Stimulated activated CD4-positive, alpha-beta T cell treated with anti-CD3 and anti-CD28 coated beads, Interleukin-1b, Interleukin-23, amount 100 ng/mL, for 24 hours (primary cell): ENCODE measurements around the gene CYSLTR2.
A peak's percentile ranks its signal among the peaks of the same experiment; 100 is the strongest.

Source experiments
- DNase-seq, 4 experiments: peaks; one replicate each; pipeline ENCODE4 v3.0.0-alpha.2; 2020; ENCODE audit warnings: low read depth in 4 of 4, low spot score in 1 of 4

CYSLTR2 gene

DNA sequence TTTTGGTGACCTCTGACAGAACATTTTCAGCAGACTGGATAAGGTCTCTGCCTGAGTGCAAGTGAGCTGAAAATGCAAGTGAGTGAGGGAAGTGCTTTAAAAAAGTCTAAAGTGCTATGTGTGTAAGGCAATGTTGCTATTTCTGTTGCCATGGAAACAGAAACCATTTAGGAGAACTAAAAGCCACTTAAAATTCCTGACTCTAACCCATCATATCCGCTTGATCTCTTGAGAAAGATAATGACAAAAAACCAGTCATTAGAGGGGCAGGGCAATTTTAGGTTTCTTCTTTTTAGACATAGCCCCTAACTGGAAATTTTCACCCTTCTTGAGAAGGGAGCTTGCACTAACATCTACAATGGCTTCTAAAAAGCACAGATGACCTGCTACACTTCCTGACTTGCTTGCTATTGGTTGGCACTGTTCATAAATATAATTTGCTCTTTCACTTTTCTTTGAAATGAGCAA lies at the start of gene CYSLTR2:
Gene CYSLTR2, plus strand, starts transcription at position 458 of the 468 bp plus-strand sequence. CDS start 52,889 bp downstream, outside the sequence.
- DNase-seq = peak in 1 of 4 experiments; percentile 2

DNA sequence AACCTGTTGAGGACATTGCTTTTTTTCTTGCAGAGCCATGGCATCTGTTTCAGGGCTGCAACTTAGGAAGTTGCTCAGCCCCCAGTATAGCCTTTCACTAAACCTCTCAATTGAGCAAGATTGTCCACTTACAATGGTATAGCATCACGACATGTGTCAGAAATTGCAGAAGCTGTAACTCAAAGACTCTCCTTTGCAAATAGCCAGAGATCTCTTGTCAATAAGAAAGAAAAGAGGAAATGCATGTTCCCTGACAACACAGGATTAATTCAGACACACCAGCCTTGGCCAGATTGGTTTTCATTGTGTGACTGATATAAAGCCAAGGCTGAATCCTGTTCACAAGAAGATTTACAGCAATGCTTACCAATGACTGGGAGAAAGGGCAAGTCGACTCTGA lies 38.7 kb upstream of the CYSLTR2 start:
- no peak for DNase-seq

GRCh38 chr13:48618937-48619336 lies 34.8 kb upstream of the CYSLTR2 start:
- no peak for DNase-seq

- no peak for DNase-seq
Measured at GRCh38 chr13:48621056-48621455, 32.7 kb upstream of the CYSLTR2 start.

DNA sequence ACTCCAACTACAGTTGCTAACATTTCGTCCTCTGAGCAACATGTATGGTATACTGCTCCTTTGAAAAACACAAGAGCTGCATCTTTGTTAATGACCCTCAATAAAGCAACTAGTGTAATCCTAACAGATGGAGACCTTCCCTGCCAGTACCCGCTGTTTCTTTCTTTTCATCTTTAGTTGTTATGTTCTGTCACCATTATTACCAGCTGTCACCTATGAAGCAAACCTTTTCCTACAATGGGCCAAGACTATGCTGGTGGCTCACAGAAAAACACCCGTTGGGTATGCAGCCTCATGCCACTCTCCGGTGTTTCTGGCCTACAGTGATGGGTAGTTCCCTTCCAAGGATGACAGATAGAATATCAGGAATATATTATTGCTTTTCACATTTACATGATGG lies 29.7 kb upstream of the CYSLTR2 start:
- no peak for DNase-seq

DNA sequence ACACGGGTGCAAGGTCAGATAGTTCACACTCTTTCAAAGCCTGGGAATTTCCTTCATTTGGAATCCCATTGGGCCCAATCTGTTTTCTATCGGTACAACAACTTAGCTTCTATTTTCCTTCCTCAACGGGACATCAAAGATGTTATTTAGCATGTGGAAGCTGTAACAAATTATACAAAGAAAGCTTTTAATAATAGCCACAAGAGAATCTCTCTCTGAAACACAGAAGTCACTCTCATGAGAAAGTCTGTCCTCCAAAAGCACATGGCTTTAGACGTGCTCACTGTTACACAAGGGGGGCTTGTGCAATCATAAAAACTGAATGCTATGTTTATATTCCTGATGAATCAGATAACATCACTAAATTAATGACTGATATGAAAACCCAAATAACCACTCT lies 28.9 kb upstream of the CYSLTR2 start:
- no peak for DNase-seq

- DNase-seq = no peak
Measured at GRCh38 chr13:48625413-48626076, 28.2 kb upstream of the CYSLTR2 start.

GRCh38 chr13:48626077-48626449 lies 27.7 kb upstream of the CYSLTR2 start:
- DNase-seq = no peak

GRCh38 chr13:48626726-48627451 lies 26.8 kb upstream of the CYSLTR2 start:
- no peak for DNase-seq

DNA sequence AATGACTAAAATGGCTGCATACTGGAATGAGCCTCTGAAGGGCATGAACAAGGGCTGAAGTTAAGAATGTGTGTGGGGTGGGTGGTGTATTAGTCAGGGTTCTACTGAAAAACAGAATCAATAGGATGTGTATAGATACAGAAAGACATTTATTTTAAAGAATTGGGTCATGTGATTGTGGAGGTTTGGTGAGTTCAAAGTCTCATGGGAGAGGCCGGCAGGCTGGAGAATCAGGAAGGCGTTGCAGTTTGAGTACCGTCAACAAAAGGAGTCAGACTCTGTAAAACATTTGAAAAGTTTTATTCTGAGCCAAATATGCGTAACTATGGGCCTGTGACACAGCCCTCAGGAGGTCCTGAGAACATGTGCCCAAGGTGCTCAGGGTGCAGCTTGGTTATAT lies 24.5 kb upstream of the CYSLTR2 start:
- no peak for DNase-seq

DNA sequence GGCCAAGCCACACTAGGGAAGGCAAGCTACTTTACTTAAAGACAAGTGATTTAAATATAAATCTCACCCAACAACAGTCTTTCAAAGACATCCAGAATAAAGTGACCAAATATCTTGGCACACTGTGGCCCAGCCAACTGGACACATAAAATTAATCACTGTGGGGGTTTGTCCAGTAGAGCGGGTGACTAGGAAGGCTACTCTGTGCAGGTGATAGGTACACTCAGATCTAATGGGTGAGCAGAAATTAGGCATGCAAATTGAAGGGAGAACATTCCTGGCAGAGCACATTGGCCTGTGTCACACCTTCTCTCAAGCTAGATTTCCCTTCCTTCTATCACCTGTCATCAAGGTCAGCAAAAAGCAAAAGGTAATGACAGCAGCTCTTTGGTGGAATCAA lies 23.4 kb upstream of the CYSLTR2 start:
- no peak for DNase-seq

GRCh38 chr13:48630773-48631172 lies 23.0 kb upstream of the CYSLTR2 start:
- no peak for DNase-seq

- DNase-seq = no peak
Measured at GRCh38 chr13:48631441-48631840, 22.3 kb upstream of the CYSLTR2 start.

DNA sequence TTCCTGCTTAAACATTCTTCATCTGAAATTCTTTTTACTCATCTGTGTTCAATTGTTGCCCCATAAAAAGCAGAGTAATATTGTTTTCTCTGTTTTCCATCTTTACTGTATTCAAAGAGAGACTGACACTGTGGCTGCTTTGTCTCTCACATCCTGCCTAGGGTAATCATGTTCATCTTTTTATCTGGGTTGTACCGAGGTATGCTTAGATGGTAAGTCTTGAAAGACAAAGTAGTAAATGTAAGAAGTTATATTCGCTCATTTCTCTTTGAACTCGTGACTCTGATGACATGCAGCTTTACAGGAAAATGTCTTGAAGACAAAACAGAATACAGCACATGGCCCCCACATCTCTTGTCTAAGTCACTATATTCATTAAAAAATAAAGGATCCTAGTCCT lies 20.0 kb upstream of the CYSLTR2 start:
- DNase-seq = no peak

GRCh38 chr13:48634636-48635035 lies 19.1 kb upstream of the CYSLTR2 start:
- DNase-seq = no peak

- DNase-seq = no peak
Measured at GRCh38 chr13:48635478-48635877, 18.3 kb upstream of the CYSLTR2 start.

DNA sequence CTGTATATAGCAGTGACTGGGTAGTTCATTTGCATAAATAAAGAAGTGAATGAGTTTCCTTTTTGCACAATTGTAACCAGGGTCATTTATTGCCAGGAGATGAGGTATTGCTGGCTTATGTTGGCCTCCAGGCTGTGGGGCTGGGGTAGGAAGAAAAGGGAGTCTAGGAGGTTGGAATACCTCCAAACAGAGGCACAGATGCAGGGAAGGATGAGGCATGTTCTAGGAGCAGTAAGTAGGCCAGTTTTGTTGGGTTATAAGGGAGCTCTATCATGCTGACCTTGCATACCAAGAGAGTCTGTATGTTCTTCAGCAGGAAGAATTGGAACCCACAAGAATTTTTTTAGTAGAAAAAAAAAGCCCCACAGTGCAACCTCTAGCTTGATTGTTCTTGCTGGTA lies 17.2 kb upstream of the CYSLTR2 start:
- no peak for DNase-seq

DNA sequence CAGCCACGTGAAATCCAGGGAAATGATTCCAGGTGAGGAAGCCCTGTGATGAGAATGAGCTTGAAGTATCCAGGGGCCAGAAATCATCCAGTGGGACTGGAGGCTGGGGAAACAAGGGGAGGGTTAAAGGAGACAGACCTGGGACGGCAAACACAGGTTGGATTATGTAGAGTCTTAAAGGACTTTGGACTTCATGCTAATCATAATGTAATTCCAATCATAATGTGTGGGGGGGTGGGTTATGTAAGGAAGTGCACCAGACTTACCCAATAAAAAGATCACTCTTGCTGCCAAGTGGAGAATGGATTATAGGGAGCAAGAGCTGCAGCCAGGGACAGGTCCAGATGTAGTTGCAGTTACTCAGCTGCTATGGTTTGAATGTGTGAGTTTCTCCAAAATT lies 16.1 kb upstream of the CYSLTR2 start:
- DNase-seq = no peak

DNA sequence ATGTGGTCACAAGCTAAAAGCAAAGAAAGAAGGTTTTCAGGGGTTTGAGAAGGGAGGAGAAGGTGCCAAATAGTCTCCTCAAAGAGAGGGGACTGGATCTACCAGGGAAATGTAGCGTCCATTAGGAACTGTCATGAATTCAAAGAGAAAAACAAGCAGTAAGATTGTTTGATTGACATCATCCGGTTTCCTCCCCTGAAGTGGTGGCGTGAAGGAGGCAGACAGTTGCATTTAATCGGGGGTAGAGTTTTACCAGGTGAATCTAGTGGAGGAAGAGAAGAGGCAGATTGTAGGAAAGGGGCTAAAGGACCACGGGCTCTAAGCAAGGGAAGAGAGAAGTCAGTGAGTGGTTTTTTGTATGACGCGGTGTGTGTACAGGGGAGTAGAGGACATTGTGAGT lies 13.0 kb upstream of the CYSLTR2 start:
- DNase-seq = no peak

DNA sequence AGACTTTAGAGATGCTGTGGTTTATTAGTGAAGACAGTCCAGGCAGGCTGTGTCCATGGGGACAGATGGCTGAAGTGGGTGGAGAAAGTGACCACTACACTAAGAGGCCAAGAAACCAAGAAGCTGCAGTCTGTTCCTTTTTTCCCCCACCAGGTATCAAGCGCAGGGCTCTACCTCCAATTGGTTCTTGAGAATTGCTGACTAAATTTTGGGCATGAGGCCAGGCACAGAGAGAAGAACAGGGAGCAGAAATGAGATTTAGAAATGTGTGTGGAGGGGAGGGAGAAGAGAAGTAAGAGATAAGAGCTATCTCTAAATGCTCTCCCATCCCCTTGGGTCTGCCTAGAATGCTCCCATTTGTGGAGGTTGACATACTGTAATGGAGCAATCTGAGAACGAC lies 12.3 kb upstream of the CYSLTR2 start:
- DNase-seq = no peak

GRCh38 chr13:48642061-48642460 lies 11.7 kb upstream of the CYSLTR2 start:
- no peak for DNase-seq

DNA sequence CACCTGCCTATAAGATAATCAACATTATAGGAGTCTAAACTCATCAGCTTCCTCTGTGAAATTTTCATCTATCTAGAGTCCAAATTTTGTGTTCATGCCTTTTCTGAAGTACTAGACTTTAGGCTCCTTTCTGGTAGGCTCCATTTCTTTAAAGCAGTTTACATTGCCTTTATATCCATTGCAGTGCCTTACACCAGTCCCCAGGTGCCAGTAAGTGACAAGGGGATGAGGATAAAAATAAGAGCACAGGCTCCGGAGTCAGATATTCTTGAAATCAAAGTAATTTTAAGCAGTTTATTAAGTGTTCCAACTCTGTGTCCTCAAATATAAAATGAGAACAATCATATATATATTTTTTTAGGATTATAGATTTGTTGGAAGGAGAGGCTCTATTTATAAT lies 10.6 kb upstream of the CYSLTR2 start:
- no peak for DNase-seq

DNA sequence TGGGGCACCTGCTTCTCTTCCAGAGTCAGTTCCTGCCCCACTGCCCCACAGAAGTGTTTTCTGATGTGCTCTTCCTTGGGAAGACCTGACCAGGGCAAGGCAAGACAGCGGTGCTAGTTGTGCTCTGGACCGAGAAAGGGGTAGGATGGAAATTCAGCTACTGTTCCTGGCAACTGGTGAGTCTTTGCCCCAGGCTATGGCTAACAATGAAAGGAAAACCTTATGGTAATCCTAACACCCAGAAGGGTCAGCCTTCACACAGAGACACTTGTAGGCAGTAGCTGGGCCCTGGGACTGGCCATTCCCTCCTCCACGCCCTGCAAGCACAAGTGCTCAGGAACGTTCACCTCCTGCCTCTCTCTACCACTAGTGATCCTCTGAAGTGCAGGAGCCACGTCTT lies 9.6 kb upstream of the CYSLTR2 start:
- no peak for DNase-seq
